Measurements from ENCODE around the gene PCDHGA1.
"Not testable (repeated sequence)": the region's sequence is repeated elsewhere in the genome, so short reads cannot be mapped to it uniquely, and the experiment has no call there.

Gene PCDHGA1

DNA sequence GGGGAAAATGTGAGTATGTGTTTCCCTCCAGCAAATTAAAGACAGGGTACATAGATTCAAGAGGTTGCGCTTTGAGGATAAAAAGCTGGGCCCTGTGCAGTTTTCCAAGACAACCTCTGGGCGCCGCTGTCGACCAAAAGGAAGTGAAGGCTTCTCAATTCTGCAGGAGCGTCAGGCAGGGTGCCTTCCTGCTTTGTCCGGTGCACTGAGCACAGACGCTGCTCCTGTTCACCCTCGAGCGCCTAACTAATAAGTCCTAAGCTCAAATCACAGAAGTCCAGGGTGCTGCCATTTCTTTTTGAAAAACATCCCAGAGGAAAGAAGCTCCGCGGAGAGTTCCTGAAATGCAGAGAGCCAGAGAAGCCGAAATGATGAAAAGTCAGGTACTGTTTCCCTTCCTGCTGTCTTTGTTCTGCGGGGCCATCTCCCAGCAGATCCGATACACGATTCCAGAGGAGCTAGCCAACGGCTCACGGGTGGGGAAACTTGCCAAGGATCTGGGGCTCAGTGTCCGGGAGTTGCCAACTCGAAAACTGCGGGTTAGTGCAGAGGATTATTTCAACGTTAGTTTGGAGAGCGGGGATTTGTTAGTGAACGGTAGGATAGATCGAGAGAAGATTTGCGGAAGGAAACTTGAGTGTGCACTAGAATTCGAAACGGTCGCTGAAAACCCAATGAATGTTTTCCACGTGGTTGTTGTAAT is 19.8 kb downstream of the PCDHGA1 start, which contains the start of gene PCDHGB1:
PCDHGB1 (plus strand) TSS at position 183 of the 703 bp plus-strand sequence; CDS start at position 345, 162 bp downstream.
- peak; percentile 22 for DNase-seq
- ATAC-seq: no peak

DNA sequence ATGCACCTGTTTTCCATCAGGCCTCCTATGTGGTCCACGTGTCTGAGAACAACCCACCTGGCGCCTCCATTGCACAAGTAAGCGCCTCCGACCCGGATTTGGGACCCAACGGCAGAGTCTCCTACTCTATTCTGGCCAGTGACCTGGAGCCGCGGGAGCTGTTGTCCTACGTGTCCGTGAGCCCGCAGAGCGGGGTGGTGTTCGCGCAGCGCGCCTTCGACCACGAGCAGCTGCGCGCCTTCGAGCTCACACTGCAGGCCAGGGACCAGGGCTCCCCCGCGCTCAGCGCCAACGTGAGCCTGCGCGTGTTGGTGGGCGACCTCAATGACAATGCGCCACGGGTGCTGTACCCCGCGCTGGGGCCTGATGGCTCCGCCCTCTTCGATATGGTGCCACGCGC is 21.3 kb downstream of the PCDHGA1 start:
- DNase-seq (no peak), ATAC-seq (no peak)

DNA sequence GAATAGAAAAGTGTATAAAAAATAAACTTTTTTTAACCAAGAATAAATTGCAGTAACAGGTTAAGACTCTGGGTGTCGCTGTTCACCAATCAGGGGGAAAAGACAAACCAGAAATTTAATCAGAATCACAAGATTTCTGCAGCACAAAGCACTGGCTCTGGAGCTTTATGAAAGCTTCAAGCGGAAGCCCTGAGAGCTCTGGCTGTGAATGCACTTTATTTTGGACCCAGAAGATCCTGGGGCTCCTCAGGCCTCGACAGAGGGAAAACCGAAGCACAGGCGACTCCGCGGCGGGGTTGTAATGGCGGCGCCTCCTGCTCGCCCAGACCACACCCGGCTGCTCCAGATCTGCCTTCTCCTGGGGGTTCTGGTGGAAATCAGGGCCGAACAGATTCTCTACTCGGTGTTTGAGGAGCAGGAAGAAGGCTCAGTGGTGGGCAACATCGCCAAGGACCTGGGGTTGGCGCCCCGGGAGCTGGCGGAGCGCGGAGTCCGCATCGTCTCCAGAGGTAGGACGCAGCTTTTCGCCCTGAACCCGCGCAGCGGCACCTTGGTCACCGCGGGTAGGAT is 24.7 kb downstream of the PCDHGA1 start, which contains the start of gene PCDHGA4:
PCDHGA4 (plus strand) TSS at position 122 of the 570 bp plus-strand sequence; CDS start at position 209, 87 bp downstream.
- ATAC-seq: no peak

DNA sequence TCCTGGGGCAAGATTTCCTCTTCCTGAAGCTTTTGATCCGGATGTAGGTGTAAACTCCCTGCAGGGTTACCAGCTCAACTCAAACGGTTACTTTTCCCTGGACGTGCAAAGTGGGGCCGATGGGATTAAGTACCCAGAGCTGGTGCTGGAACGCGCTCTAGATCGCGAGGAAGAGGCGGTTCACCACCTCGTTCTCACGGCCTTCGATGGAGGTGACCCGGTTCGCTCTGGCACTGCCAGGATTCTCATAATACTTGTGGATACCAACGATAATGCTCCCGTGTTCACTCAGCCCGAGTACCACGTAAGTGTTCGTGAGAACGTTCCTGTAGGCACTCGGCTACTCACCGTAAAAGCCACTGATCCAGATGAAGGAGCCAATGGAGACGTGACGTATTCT is 25.3 kb downstream of the PCDHGA1 start:
- no peak for ATAC-seq
- DNase-seq: no peak

More for the DNA sequence above, 24.7 kb downstream of the PCDHGA1 start, which contains the start of gene PCDHGA4:
- DNase-seq: no peak

DNA sequence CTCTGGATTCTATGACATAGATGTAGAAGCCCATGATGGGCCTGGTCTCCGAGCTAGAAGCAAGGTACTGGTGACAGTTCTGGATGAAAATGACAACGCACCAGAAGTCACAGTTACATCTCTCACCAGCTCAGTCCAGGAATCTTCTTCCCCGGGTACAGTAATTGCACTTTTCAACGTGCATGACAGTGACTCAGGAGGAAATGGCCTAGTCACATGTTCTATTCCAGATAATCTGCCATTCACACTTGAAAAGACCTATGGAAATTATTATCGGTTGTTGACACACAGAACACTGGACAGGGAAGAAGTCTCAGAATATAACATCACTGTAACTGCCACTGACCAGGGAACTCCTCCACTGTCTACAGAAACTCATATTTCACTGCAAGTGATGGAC is 25.8 kb downstream of the PCDHGA1 start:
- ATAC-seq (no peak), DNase-seq (no peak)

DNA sequence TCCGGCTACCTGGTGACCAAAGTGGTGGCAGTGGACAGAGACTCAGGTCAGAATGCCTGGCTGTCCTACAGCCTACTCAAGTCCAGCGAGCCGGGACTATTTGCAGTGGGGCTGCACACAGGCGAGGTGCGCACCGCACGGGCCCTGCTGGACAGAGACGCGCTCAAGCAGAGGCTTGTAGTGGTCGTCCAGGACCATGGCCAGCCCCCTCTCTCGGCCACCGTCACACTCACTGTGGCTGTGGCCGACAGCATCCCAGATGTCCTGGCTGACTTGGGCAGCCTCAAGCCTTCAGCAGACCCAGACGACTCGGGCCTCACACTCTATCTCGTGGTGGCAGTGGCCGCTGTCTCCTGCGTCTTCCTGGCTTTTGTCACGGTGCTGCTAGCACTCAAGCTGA is 26.6 kb downstream of the PCDHGA1 start:
- DNase-seq: no peak
- ATAC-seq: peak; percentile 19

DNA sequence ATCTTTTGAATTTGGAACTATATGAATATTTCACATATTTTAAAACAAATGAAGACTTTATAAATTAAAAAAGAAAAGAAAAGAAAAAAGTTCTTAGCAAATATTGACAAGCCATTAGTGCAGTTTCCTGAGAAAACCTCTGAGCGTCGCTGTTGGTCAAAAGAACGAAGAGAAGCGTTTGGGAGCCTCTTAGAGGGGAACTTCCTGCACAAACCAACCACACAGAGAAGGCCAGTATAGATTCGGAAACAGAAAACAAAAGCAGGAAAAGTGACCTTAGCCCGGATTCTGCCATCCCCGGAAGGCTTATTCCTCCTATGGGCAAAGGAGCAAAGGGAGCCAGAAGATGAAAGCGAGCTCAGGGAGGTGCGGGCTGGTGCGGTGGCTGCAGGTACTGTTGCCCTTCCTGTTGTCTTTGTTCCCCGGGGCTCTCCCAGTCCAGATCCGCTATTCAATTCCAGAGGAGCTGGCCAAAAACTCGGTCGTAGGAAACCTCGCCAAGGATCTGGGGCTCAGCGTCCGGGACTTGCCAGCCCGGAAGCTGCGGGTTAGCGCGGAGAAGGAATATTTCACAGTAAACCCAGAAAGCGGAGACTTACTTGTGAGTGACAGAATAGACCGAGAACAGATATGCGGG is 29.6 kb downstream of the PCDHGA1 start, which contains the start of gene PCDHGB2:
PCDHGB2 (plus strand) TSS at position 205 of the 637 bp plus-strand sequence; CDS start at position 347, 142 bp downstream.
- DNase-seq (no peak), ATAC-seq (no peak)

DNA sequence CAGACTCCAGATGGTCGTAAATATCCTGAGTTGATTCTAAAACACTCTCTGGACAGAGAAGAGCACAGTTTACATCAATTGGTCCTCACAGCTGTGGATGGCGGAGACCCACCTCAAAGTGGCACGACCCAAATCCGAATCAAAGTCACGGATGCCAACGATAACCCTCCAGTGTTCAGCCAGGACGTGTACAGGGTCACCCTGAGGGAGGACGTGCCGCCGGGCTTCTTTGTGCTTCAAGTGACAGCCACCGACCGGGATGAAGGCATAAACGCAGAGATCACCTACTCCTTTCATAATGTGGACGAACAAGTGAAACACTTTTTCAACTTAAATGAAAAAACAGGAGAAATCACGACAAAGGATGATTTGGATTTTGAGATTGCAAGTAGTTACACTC is 30.4 kb downstream of the PCDHGA1 start:
- DNase-seq (no peak), ATAC-seq (no peak)

DNA sequence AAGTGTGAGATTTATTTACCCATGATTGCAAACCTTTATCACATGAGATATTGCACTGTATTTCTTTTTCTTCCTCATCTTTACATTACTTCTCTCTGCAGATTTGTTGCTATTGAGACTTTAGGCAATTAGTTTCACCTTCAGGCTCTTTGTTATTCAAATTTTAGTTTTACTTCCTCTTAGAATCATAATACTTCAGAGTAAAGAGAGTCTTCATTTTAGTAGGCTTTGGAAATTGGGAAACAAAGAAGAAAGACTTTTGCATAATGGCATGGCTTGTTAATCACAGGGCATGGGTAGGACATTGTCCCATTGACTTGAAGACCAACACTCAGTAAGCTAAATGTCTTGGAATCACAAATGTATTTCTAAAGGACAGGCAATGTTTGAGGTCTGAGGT is 32.4 kb downstream of the PCDHGA1 start:
- DNase-seq: no peak
- no peak for ATAC-seq

DNA sequence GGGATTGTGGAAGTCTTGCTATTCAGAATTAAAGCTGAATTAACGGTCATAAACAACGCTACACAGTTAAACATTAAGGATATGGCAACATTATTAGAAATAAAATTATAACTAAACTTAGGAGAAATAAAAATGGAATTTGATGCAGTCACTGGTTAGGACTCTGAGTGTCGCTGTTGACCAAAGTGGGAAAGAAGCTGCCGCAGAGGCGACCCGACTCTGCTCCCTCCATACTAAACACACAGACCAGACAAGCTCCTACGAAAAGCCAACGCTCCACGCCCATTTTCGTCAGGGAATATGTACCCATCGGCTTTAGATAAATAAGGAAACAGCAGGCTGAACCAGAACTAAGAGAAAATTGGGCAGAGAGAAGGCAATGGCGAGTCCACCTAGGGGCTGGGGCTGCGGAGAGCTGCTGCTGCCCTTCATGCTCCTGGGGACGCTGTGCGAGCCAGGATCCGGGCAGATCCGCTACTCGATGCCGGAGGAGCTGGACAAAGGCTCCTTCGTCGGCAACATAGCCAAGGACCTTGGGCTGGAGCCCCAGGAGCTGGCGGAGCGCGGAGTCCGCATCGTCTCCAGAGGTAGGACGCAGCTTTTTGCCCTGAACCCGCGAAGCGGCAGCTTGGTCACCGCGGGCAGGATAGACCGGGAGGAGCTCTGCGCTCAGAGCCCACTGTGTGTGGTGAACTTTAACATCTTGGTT is 33.8 kb downstream of the PCDHGA1 start, which contains the start of gene PCDHGA5:
PCDHGA5 (plus strand) TSS at position 211 of the 709 bp plus-strand sequence; CDS start at position 380, 169 bp downstream.
- no peak for DNase-seq
- ATAC-seq: no peak

DNA sequence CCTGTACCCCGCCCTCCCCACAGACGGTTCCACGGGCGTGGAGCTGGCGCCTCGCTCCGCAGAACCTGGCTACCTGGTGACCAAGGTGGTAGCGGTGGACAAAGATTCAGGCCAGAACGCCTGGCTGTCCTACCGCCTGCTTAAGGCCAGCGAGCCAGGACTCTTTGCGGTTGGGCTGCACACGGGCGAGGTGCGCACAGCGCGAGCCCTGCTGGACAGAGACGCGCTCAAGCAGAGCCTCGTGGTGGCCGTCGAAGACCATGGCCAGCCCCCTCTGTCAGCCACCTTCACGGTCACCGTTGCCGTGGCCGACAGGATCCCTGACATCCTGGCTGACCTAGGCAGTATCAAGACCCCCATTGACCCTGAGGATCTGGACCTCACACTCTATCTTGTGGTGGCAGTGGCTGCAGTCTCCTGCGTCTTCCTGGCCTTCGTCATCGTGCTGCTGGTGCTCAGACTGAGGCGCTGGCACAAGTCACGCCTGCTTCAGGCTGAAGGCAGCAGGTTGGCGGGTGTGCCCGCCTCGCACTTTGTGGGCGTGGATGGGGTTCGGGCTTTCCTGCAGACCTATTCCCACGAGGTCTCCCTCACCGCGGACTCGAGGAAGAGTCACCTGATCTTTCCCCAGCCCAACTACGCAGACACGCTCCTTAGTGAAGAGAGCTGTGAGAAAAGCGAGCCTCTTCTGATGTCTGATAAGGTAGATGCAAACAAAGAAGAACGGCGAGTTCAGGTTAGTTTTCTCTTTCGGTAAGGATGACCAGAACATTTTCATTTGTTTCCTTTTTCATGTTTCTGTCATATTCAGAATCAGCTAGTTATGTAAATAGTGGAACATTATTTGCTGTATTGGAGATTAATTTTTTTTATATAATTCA is 35.9 kb downstream of the PCDHGA1 start:
- no peak for ATAC-seq
- DNase-seq: no peak

DNA sequence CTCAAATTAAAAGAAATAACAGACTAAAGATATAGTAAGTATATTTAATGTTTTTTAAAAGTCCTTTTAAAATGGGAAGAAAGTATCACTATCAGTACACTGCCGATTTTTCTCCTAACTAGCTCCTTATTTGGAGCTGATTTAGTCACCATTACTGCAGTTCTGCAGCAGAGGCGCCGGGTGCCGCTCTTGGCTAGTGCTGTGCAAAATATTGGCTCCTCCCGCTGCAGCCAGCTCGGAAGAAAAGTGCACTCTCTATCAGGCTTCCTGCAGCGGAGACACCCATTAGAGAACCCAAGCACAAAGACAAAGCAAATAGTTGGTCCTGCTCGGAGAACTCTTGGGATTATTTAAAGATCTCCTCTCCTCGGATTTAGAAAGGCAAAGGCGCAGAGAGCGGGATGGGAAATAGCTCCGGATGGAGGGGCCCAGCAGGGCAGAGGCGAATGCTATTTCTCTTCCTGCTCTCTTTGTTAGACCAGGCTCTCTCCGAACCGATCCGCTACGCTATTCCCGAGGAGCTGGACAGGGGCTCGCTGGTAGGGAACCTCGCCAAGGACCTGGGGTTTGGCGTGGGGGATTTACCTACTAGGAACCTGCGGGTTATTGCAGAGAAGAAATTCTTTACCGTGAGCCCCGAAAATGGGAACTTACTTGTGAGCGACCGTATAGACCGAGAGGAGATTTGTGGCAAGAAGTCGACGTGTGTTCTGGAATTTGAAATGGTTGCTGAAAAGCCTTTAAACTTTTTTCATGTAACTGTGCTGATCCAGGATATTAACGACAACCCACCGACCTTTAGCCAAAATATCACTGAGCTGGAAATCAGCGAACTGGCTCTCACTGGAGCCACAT is 39.9 kb downstream of the PCDHGA1 start, which contains the start of gene PCDHGB3:
PCDHGB3 (plus strand) TSS at position 249 of the 855 bp plus-strand sequence; CDS start at position 402, 153 bp downstream.
- no peak for ATAC-seq
- no peak for DNase-seq

DNA sequence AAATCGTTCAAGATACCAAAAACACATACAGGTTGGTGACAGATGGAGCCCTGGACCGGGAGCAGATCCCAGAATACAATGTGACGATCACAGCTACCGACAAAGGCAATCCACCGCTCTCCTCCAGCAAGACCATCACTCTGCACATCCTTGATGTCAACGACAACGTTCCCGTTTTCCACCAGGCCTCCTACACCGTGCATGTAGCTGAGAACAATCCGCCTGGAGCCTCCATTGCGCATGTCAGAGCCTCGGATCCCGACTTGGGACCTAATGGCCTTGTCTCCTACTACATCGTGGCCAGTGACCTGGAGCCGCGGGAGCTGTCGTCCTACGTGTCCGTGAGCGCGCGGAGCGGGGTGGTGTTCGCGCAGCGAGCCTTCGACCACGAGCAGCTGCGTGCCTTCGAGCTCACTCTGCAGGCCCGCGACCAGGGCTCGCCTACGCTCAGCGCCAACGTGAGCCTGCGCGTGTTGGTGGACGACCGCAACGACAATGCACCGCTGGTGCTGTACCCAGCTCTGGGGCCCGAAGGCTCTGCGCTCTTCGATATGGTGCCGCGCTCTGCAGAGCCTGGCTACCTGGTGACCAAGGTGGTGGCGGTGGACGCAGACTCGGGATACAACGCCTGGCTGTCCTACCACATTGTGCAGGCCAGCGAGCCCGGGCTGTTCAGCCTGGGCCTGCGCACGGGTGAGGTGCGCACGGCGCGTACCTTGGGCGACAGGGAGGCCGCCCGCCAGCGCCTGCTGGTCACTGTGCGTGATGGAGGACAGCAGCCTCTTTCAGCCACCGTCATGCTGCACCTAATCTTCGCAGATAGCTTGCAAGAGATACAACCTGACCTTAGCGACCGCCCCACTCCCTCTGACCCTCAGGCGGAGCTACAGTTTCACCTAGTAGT is 41.5 kb downstream of the PCDHGA1 start:
- ATAC-seq: no peak
- no peak for DNase-seq

DNA sequence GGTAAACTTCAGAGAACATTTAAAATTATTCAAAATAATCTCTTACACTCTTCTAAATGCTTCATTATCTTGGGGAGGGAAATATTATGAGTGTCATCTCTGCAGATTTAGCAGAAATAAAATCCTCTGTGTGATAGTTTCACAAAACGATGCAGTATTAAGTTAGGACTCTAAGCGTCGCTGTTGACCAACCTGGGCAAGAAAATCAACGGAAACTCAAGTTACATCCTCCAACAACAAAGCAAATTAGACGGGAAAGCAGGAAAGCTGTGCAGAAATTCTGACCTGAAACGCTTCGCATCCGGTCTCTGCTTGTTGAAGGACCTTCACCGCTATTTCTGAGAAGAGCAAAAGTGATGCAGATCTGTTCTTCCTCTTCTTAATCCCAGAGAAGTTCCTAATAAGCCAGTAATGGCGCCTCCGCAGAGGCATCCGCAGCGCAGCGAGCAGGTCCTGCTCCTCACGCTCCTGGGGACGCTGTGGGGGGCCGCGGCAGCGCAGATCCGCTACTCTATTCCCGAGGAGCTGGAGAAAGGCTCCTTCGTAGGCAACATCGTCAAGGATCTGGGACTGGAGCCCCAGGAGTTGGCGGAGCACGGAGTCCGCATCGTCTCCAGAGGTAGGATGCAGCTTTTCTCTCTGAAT is 43.5 kb downstream of the PCDHGA1 start, which contains the start of gene PCDHGA6:
PCDHGA6 (plus strand) TSS at position 219 of the 645 bp plus-strand sequence; CDS start at position 412, 193 bp downstream.
- DNase-seq (no peak), ATAC-seq (no peak)

DNA sequence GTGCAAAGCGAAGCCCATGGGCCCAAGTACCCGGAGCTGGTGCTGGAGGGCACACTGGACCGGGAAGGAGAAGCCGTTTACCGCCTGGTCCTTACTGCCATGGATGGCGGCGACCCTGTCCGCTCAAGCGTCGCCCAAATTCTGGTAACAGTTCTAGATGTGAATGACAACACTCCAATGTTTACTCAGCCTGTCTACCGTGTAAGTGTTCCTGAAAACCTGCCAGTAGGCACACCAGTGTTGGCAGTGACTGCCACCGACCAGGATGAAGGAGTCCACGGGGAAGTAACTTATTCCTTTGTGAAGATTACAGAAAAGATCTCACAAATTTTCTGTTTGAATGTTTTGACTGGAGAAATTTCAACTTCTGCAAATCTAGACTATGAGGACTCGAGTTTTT is 44.3 kb downstream of the PCDHGA1 start:
- DNase-seq (no peak), ATAC-seq (no peak)

DNA sequence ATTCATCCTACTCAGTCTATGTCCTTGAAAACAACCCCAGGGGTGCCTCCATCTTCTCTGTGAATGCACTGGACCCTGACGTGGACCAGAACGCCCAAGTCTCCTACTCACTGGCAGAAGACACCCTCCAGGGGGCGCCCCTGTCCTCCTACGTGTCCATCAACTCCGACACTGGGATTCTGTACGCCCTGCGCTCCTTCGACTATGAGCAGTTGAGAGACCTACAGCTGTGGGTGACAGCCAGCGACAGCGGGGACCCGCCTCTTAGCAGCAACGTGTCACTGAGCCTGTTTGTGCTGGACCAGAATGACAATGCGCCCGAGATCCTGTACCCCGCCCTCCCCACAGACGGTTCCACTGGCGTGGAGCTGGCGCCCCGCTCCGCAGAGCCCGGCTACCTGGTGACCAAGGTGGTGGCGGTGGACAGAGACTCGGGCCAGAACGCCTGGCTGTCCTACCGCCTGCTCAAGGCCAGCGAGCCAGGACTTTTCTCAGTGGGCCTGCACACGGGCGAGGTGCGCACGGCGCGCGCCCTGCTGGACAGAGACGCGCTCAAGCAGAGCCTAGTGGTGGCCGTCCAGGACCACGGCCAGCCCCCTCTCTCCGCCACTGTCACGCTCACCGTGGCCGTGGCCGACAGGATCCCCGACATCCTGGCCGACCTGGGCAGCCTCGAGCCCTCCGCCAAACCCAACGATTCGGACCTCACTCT is 45.3 kb downstream of the PCDHGA1 start:
- not testable (repeated sequence) for ATAC-seq, DNase-seq

DNA sequence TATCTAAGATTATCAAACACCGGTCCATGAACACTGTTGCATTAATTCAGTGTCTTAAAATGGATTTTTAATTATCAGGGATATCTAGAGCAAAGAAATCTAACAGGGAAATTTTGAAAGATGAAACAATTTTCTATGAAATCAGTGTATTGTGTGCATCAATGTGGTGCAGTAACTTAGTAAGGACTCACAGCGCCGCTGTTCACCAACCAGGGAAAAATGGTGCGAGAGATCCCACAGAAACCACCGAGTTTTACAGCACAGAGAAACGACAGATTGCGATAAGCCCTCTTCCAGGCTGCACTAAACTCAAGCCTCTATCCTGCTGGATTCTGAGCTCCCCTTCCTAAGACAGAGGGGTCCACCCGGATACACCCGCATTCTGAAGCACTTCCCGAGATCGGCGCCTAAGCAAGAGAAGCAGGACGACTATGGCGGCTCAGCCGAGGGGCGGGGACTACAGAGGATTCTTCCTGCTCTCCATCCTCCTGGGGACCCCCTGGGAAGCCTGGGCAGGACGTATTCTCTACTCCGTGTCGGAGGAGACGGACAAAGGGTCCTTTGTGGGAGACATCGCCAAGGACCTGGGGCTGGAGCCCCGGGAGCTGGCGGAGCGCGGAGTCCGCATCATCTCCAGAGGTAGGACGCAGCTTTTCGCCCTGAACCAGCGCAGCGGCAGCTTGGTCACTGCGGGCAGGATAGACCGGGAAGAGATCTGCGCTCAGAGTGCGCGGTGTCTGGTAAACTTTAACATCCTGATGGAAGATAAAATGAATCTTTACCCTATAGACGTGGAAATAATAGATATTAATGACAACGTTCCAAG is 52.4 kb downstream of the PCDHGA1 start, which contains the start of gene PCDHGA7:
PCDHGA7 (plus strand) TSS at position 274 of the 826 bp plus-strand sequence; CDS start at position 432, 158 bp downstream.
- no peak for ATAC-seq
- no peak for DNase-seq

All from stimulated activated naive CD8-positive, alpha-beta T cell treated with anti-CD3 and anti-CD28 coated beads, Interleukin-15, Interleukin-2, amounts not matched to agents 100 U/mL and 50 U/mL, for 24 hours (primary cell).